Neural progenitor cell (in vitro differentiated cells): Measurements from ENCODE around the gene MFAP3L. TPM values are rescaled to one million over a fixed set of nuclear protein-coding genes. Genes with fewer than 3 reads are reported as not detected.

Experiments
- DNase-seq: peaks from one replicate; pipeline ENCODE4 v3.0.0-alpha.2; 2016; ENCODE audit warnings: low spot score
- H2AFZ ChIP-seq: fragments of 200-600 bp; sonication (generic); replicated peaks from 2 replicates; pipeline ENCODE4 v1.6.1; 2016; ENCODE audit warnings: antibody characterized with exemption
- H3F3A ChIP-seq: fragments of 200-600 bp; sonication (generic); 2 replicates; pipeline ENCODE4 v1.6.1; 2016; ENCODE audit warnings: antibody characterized with exemption, low read depth
- H3K27ac ChIP-seq: fragments of 200-600 bp; sonication (generic); 2 replicates; pipeline ENCODE4 v1.5.1; 2016; ENCODE audit warnings: mild to moderate bottlenecking
- H3K27me3 ChIP-seq: fragments of 200-600 bp; sonication (generic); 2 replicates; pipeline ENCODE4 v1.6.1; 2016; ENCODE audit warnings: mild to moderate bottlenecking, moderate library complexity
- H3K36me3 ChIP-seq: fragments of 200-600 bp; sonication (generic); 2 replicates; pipeline ENCODE4 v1.5.1; 2016
- H3K4me1 ChIP-seq: fragments of 200-600 bp; sonication (generic); 2 replicates; pipeline ENCODE4 v1.6.1; 2016; ENCODE audit warnings: mixed run types
- H3K4me2 ChIP-seq: fragments of 200-600 bp; sonication (generic); 2 replicates; pipeline ENCODE4 v1.6.1; 2016
- H3K4me3 ChIP-seq: fragments of 200-600 bp; sonication (generic); 2 replicates; pipeline ENCODE4 v1.5.1; 2016
- H3K79me2 ChIP-seq: fragments of 200-600 bp; sonication (generic); 2 replicates; pipeline ENCODE4 v1.6.1; 2016; ENCODE audit warnings: low read depth
- H3K9ac ChIP-seq: fragments of 200-600 bp; sonication (generic); 2 replicates; pipeline ENCODE4 v1.6.1; 2016
- H3K9me3 ChIP-seq: fragments of 200-600 bp; sonication (generic); 2 replicates; pipeline ENCODE4 v1.5.1; 2016; ENCODE audit warnings: low read depth
- H4K20me1 ChIP-seq: fragments of 200-600 bp; sonication (generic); 2 replicates; pipeline ENCODE4 v1.6.1; 2016; ENCODE audit warnings: low read depth
- H3K27ac Mint-ChIP-seq: 3 replicates; pipeline ENCODE4 v1.8.0; 2021; ENCODE audit warnings: mixed read lengths
- H3K27me3 Mint-ChIP-seq: 2 replicates; pipeline ENCODE4 v1.8.0; 2022; ENCODE audit warnings: low read depth, mild to moderate bottlenecking, inconsistent platforms, moderate library complexity, mixed read lengths; ENCODE audit not compliant: insufficient read depth
- H3K36me3 Mint-ChIP-seq: 3 replicates; pipeline ENCODE4 v1.8.0; 2021; ENCODE audit warnings: mixed read lengths
- H3K4me1 Mint-ChIP-seq: 3 replicates; pipeline ENCODE4 v1.8.0; 2021; ENCODE audit warnings: mixed read lengths
- H3K4me3 Mint-ChIP-seq: 3 replicates; pipeline ENCODE4 v1.8.0; 2021; ENCODE audit warnings: mild to moderate bottlenecking, moderate library complexity, mixed read lengths
- H3K9me3 Mint-ChIP-seq: 3 replicates; pipeline ENCODE4 v1.8.0; 2020; ENCODE audit warnings: mixed read lengths
- CTCF ChIP-seq: fragments of 200-600 bp; sonication (generic); IDR thresholded peaks from 2 replicates; pipeline ENCODE4 v1.5.1; 2017; ENCODE audit warnings: antibody characterized with exemption, mild to moderate bottlenecking
- EZH2 ChIP-seq: fragments of 200-600 bp; sonication (generic); IDR thresholded peaks from 2 replicates; pipeline ENCODE4 v1.6.1; 2017; ENCODE audit warnings: antibody characterized with exemption, mild to moderate bottlenecking, moderate library complexity
- EZH2phosphoT487 ChIP-seq: fragments of 200-600 bp; sonication (generic); IDR thresholded peaks from 2 replicates; pipeline ENCODE4 v1.6.1; 2017; ENCODE audit warnings: antibody characterized with exemption
- total RNA-seq: library from RNA; depleted of rRNA; stranded (reverse); fragments of >200 nt; gene quantifications from 2 replicates; pipeline ENCODE4 v1.2.3, GENCODE V29; 2015; ENCODE audit warnings: low replicate concordance

Gene MFAP3L
- total RNA-seq, 1 donor from 2014 or later, result 30.7 TPM

GRCh38 chr4:170037481-170037880 lies 11.3 kb upstream of the MFAP3L start:
- Histone ChIP-seq H3K9me3 (no peaks in the 10 kb centered on the region), H3K36me3 (no peaks in the 10 kb centered on the region), H3K27ac (no peak overlapping the region), H2AFZ (no peak overlapping the region), H3F3A (no peaks in the 10 kb centered on the region), H3K4me2 (no peak overlapping the region), H3K27me3 (no peaks in the 10 kb centered on the region), H3K9ac (no peak overlapping the region), H3K4me1 (no peaks in the 10 kb centered on the region), H3K4me3 (no peak overlapping the region), H3K79me2 (no peaks in the 10 kb centered on the region), H4K20me1 (no peaks in the 10 kb centered on the region)
- H3K9me3 Mint-ChIP-seq, result no peaks in the 10 kb centered on the region
- no peaks in the 10 kb centered on the region for H3K36me3 Mint-ChIP-seq
- H3K4me1 Mint-ChIP-seq, result peaks cover 8% of the 10 kb centered on the region
- TF ChIP-seq EZH2 (no peak), EZH2phosphoT487 (no peak), CTCF (no peak)
- H3K27me3 Mint-ChIP-seq, result peaks cover under 1% of the 10 kb centered on the region
- no peak overlapping the region for H3K4me3 Mint-ChIP-seq
- no peak for DNase-seq
- no peak overlapping the region for H3K27ac Mint-ChIP-seq

- Histone ChIP-seq H3K9me3 (no peaks in the 10 kb centered on the region), H2AFZ (no peak overlapping the region), H3K4me1 (no peaks in the 10 kb centered on the region), H3K79me2 (no peaks in the 10 kb centered on the region), H3K27ac (no peak overlapping the region), H3K4me3 (no peak overlapping the region), H3K36me3 (no peaks in the 10 kb centered on the region), H4K20me1 (no peaks in the 10 kb centered on the region), H3K9ac (no peak overlapping the region), H3F3A (no peaks in the 10 kb centered on the region), H3K4me2 (no peak overlapping the region), H3K27me3 (no peaks in the 10 kb centered on the region)
- Mint-ChIP-seq H3K4me1 (peaks cover 8% of the 10 kb centered on the region), H3K9me3 (no peaks in the 10 kb centered on the region), H3K27me3 (peaks cover 2% of the 10 kb centered on the region), H3K4me3 (no peak overlapping the region), H3K27ac (no peak overlapping the region), H3K36me3 (no peaks in the 10 kb centered on the region)
- no peak for TF ChIP-seq EZH2phosphoT487
- TF ChIP-seq CTCF, result no peak
- no peak for DNase-seq
Observed at GRCh38 chr4:170035845-170036244, 9.7 kb upstream of the MFAP3L start.

- peaks cover 2% of the 10 kb centered on the region for H3K27me3 Mint-ChIP-seq
- TF ChIP-seq CTCF (no peak), EZH2phosphoT487 (no peak), EZH2 (no peak)
- H3K4me3 Mint-ChIP-seq, result no peak overlapping the region
- no peak overlapping the region for H3K27ac ChIP-seq
- no peaks in the 10 kb centered on the region for H3K27me3 ChIP-seq
- no peak overlapping the region for H2AFZ ChIP-seq
- no peaks in the 10 kb centered on the region for H3K79me2 ChIP-seq
- DNase-seq, result no peak
- H3K4me1 ChIP-seq, result no peaks in the 10 kb centered on the region
- H3K36me3 ChIP-seq, result no peaks in the 10 kb centered on the region
- H4K20me1 ChIP-seq, result no peaks in the 10 kb centered on the region
- no peaks in the 10 kb centered on the region for H3K9me3 ChIP-seq
- no peak overlapping the region for H3K4me2 ChIP-seq
- no peak overlapping the region for H3K27ac Mint-ChIP-seq
- no peaks in the 10 kb centered on the region for H3K9me3 Mint-ChIP-seq
- no peak overlapping the region for H3K9ac ChIP-seq
- no peaks in the 10 kb centered on the region for H3F3A ChIP-seq
- H3K4me3 ChIP-seq, result no peak overlapping the region
- peaks cover 8% of the 10 kb centered on the region for H3K4me1 Mint-ChIP-seq
- no peaks in the 10 kb centered on the region for H3K36me3 Mint-ChIP-seq
Observed at GRCh38 chr4:170035231-170035630, 9.0 kb upstream of the MFAP3L start.
